ENCODE results near the gene SOX21.

DNA sequence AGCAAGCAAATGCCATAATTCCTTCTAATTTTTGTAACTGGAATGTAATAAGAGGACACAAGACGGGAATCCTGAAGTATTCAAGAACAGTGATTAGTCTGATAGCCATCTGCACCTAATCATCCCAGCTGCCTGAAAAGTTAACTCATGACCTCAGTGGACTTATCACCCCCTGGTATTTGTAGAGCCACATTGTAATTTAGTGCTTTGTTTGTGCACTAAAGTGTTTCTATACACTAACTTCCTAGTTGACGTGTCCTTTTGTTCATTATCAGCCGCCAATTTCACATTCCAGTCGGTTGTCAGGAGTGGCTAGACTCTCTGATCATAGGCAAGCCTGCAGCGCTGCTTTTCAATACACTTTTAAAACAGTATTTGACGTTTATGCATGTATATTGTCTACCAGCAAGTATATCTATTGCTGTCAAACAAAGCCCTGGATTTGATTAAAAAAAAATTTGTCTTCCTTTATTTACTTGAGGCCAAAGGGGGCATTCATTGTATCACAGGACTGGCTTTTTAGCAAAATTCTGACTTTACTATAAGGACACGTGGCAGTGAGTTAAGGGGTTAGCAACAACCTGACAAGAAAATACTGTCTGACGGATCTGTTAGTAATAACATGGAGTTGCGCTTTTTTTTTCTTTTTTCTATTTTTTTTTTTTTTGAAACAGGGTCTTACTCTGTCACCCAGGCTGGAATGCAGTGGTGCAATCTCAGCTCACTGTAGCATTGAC is 10.4 kb upstream of the SOX21 start:
- TF ChIP-seq, protein P1, sequence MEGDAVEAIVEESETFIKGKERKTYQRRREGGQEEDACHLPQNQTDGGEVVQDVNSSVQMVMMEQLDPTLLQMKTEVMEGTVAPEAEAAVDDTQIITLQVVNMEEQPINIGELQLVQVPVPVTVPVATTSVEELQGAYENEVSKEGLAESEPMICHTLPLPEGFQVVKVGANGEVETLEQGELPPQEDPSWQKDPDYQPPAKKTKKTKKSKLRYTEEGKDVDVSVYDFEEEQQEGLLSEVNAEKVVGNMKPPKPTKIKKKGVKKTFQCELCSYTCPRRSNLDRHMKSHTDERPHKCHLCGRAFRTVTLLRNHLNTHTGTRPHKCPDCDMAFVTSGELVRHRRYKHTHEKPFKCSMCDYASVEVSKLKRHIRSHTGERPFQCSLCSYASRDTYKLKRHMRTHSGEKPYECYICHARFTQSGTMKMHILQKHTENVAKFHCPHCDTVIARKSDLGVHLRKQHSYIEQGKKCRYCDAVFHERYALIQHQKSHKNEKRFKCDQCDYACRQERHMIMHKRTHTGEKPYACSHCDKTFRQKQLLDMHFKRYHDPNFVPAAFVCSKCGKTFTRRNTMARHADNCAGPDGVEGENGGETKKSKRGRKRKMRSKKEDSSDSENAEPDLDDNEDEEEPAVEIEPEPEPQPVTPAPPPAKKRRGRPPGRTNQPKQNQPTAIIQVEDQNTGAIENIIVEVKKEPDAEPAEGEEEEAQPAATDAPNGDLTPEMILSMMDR (IDR thresholded peaks at IDR 0.05): no peak
- no peak for TF ChIP-seq POLR2A (IDR thresholded peaks at IDR 0.05)
